ENCODE results near the gene SPIN3.

DNA sequence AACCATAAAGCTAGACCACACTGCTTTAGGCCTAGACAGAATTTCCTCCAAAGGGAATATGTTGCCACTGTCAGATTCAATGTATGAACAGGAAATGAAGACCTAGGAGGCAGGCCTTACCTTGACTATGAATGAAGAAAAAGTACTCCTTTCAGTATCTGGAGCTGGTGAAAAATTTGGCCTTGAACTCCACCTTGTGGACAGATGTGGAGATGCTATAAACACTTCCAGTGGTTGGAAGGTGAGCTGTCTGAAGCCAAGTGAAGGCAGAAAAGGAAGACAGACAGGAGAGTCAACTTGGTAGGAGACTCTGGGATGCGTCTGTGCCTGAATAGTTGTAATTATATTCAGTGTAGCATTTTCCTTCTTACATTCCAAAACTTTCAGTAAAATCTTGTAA lies 17.2 kb downstream of the SPIN3 start:
- TF ChIP-seq, protein P1, sequence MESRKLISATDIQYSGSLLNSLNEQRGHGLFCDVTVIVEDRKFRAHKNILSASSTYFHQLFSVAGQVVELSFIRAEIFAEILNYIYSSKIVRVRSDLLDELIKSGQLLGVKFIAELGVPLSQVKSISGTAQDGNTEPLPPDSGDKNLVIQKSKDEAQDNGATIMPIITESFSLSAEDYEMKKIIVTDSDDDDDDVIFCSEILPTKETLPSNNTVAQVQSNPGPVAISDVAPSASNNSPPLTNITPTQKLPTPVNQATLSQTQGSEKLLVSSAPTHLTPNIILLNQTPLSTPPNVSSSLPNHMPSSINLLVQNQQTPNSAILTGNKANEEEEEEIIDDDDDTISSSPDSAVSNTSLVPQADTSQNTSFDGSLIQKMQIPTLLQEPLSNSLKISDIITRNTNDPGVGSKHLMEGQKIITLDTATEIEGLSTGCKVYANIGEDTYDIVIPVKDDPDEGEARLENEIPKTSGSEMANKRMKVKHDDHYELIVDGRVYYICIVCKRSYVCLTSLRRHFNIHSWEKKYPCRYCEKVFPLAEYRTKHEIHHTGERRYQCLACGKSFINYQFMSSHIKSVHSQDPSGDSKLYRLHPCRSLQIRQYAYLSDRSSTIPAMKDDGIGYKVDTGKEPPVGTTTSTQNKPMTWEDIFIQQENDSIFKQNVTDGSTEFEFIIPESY (IDR thresholded peaks at IDR 0.05) = no peak
- TF ChIP-seq RAD21 (IDR thresholded peaks at IDR 0.05) = peak; percentile 81 to 88
- TF ChIP-seq, protein P2, sequence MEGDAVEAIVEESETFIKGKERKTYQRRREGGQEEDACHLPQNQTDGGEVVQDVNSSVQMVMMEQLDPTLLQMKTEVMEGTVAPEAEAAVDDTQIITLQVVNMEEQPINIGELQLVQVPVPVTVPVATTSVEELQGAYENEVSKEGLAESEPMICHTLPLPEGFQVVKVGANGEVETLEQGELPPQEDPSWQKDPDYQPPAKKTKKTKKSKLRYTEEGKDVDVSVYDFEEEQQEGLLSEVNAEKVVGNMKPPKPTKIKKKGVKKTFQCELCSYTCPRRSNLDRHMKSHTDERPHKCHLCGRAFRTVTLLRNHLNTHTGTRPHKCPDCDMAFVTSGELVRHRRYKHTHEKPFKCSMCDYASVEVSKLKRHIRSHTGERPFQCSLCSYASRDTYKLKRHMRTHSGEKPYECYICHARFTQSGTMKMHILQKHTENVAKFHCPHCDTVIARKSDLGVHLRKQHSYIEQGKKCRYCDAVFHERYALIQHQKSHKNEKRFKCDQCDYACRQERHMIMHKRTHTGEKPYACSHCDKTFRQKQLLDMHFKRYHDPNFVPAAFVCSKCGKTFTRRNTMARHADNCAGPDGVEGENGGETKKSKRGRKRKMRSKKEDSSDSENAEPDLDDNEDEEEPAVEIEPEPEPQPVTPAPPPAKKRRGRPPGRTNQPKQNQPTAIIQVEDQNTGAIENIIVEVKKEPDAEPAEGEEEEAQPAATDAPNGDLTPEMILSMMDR (IDR thresholded peaks at IDR 0.05; ENCODE audit: low read depth, low read length, missing input control) = peak; percentile 53
- TF ChIP-seq, protein P3, sequence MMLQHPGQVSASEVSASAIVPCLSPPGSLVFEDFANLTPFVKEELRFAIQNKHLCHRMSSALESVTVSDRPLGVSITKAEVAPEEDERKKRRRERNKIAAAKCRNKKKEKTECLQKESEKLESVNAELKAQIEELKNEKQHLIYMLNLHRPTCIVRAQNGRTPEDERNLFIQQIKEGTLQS (IDR thresholded peaks at IDR 0.05) = no peak
- TF ChIP-seq RXRA (IDR thresholded peaks at IDR 0.05) = no peak
- TF ChIP-seq, protein P4, sequence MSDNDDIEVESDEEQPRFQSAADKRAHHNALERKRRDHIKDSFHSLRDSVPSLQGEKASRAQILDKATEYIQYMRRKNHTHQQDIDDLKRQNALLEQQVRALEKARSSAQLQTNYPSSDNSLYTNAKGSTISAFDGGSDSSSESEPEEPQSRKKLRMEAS (IDR thresholded peaks at IDR 0.05) = no peak
- no peak for TF ChIP-seq GABPA (IDR thresholded peaks at IDR 0.05 in 1 of 2, conservative IDR thresholded peaks at IDR 0.05 in 1 of 2)
- TF ChIP-seq, protein P5, sequence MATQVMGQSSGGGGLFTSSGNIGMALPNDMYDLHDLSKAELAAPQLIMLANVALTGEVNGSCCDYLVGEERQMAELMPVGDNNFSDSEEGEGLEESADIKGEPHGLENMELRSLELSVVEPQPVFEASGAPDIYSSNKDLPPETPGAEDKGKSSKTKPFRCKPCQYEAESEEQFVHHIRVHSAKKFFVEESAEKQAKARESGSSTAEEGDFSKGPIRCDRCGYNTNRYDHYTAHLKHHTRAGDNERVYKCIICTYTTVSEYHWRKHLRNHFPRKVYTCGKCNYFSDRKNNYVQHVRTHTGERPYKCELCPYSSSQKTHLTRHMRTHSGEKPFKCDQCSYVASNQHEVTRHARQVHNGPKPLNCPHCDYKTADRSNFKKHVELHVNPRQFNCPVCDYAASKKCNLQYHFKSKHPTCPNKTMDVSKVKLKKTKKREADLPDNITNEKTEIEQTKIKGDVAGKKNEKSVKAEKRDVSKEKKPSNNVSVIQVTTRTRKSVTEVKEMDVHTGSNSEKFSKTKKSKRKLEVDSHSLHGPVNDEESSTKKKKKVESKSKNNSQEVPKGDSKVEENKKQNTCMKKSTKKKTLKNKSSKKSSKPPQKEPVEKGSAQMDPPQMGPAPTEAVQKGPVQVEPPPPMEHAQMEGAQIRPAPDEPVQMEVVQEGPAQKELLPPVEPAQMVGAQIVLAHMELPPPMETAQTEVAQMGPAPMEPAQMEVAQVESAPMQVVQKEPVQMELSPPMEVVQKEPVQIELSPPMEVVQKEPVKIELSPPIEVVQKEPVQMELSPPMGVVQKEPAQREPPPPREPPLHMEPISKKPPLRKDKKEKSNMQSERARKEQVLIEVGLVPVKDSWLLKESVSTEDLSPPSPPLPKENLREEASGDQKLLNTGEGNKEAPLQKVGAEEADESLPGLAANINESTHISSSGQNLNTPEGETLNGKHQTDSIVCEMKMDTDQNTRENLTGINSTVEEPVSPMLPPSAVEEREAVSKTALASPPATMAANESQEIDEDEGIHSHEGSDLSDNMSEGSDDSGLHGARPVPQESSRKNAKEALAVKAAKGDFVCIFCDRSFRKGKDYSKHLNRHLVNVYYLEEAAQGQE (IDR thresholded peaks at IDR 0.05) = no peak
- no peak for TF ChIP-seq YY1 (IDR thresholded peaks at IDR 0.05)
- TF ChIP-seq TAF1 (conservative IDR thresholded peaks at IDR 0.05) = no peak

Data from liver (tissue), 3 donors.